ENCODE data around the gene BCL2L14.

DNA sequence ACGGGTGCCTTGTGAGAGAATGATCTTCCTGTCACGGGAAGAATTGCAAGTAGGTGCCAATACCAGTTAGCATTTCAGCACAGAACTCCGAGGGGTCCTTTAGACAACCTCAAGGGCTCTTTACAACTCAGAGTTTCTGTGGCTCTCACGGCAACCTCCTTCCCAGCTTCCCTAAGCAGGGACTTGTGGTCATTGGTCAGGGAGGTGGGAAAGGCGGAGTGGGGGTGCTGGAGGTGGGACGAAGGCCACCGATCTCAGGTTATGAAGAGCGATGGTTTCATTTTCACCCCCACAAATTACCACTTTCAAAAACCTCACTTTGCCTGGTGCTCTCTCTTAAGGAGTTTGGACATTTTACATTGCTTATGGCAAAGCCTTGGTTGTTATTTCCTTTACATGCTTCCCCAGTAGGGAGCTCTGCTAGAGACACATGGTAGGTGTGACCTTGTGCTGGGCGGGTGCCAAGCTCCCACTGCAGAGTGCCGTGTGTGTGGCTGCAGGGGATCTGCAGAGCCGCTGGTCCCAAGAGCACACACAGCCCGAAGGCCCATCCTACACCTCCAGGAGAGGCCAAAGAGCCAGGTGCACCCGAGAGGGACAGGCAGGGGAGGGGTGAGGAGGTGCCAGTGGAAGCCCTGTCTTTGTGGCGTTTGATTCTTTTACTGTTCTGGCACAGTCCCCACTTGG is 21.4 kb downstream of the BCL2L14 start:
- TF ChIP-seq, protein P1, sequence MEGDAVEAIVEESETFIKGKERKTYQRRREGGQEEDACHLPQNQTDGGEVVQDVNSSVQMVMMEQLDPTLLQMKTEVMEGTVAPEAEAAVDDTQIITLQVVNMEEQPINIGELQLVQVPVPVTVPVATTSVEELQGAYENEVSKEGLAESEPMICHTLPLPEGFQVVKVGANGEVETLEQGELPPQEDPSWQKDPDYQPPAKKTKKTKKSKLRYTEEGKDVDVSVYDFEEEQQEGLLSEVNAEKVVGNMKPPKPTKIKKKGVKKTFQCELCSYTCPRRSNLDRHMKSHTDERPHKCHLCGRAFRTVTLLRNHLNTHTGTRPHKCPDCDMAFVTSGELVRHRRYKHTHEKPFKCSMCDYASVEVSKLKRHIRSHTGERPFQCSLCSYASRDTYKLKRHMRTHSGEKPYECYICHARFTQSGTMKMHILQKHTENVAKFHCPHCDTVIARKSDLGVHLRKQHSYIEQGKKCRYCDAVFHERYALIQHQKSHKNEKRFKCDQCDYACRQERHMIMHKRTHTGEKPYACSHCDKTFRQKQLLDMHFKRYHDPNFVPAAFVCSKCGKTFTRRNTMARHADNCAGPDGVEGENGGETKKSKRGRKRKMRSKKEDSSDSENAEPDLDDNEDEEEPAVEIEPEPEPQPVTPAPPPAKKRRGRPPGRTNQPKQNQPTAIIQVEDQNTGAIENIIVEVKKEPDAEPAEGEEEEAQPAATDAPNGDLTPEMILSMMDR (IDR thresholded peaks at IDR 0.05) = no peak
- no peak for TF ChIP-seq POLR2A (IDR thresholded peaks at IDR 0.05)
- TF ChIP-seq POLR2AphosphoS5 (IDR thresholded peaks at IDR 0.05) = no peak

All from transverse colon (tissue), 4 donors.